ENCODE results near the gene ACRV1.

GRCh38 chr11:125688632-125689031 lies 8.0 kb upstream of the ACRV1 start:
- TF ChIP-seq CTCF (IDR thresholded peaks at IDR 0.05; ENCODE audit: low read length) = no peak
- TF ChIP-seq EZH2 (IDR thresholded peaks at IDR 0.05; ENCODE audit: borderline replicate concordance, low read length) = no peak
